Progenitor cell of endocrine pancreas (in vitro differentiated cells): ENCODE results near the gene KDM4B. TPM values are rescaled to one million over a fixed set of nuclear protein-coding genes. Genes with fewer than 3 reads are reported as not detected.
A peak's percentile ranks its signal among the peaks of the same experiment; 100 is the strongest.

Source experiments
- DNase-seq: peaks from one replicate; pipeline ENCODE4 v3.0.0; 2021; ENCODE audit warnings: low spot score; ENCODE audit not compliant: unreplicated experiment
- H3K27ac Mint-ChIP-seq: 2 replicates; pipeline ENCODE4 v1.8.0; 2021; ENCODE audit warnings: mild to moderate bottlenecking, moderate library complexity, mixed read lengths
- H3K27me3 Mint-ChIP-seq: 2 replicates; pipeline ENCODE4 v1.8.0; 2021; ENCODE audit warnings: mixed read lengths
- H3K36me3 Mint-ChIP-seq: 2 replicates; pipeline ENCODE4 v1.8.0; 2022; ENCODE audit warnings: mixed read lengths; ENCODE audit not compliant: insufficient read depth
- H3K4me1 Mint-ChIP-seq: 2 replicates; pipeline ENCODE4 v1.8.0; 2021; ENCODE audit warnings: low read depth, mixed read lengths
- H3K4me3 Mint-ChIP-seq: 2 replicates; pipeline ENCODE4 v1.8.0; 2021; ENCODE audit warnings: low read depth, mild to moderate bottlenecking, moderate library complexity, mixed read lengths
- H3K9me3 Mint-ChIP-seq: 2 replicates; pipeline ENCODE4 v1.8.0; 2021; ENCODE audit warnings: low read depth, mixed read lengths
- total RNA-seq: library from RNA; stranded (reverse); gene quantifications from 2 replicates; pipeline ENCODE4 v1.2.1, GENCODE V29; 2021
- TF ChIP-seq, protein P1 (sequence below): fragments of 200-600 bp; sonication (generic); IDR thresholded peaks from one replicate; pipeline ENCODE4 v1.5.0; 2021; ENCODE audit warnings: antibody characterized with exemption, mild to moderate bottlenecking; ENCODE audit not compliant: unreplicated experiment

The KDM4B gene
- total RNA-seq, 1 donor from 2014 or later, result 59.6 TPM

DNA sequence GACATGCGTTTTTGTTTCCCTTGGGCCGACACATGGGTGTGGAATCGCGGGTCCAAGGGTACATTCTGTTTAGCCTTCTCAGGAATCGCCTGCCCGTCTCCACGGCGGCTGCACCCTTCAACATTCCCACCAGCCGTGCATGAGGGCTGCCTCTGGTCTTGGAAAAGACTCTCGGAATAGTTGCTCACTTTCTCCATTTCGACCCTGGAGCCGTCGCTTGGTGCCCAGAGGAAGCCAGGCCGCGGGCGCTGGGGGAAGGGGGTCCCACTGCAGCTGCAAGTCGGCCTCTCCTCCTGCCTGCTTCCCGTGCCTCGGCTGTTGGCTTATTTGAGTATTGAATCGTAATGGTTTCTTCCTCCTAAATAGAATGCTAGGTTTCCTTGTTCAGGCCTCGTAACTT is 51.5 kb downstream of the KDM4B start:
- no peak overlapping the region for H3K4me3 Mint-ChIP-seq
- peak overlapping the region; percentile 74 for H3K27ac Mint-ChIP-seq

DNA sequence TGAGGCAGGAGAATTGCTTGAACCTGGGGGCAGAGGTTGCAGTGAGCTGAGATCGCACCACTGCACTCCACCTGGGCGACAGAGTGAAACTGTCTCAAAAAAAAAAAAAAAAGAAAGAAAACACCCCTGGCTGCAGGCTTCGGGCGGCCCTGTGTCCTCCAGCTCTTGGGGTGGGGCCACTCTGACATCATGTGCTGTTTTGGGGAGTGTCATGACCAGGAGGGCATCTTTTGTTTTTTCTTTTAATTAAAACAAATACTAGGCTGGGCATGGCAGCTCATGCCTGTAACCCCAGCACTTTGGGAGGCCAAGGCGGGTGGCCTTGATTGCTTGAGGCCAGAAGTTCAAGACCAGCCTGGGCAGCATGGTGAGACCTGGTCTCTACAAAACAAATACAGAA is 52.1 kb downstream of the KDM4B start:
- no peak for DNase-seq
- Mint-ChIP-seq H3K4me1 (no peaks in the 10 kb centered on the region), H3K27me3 (no peaks in the 10 kb centered on the region), H3K9me3 (no peaks in the 10 kb centered on the region), H3K36me3 (peaks cover 5% of the 10 kb centered on the region), H3K27ac (peak overlapping the region; percentile 49), H3K4me3 (no peak overlapping the region)
- TF ChIP-seq, protein P1, sequence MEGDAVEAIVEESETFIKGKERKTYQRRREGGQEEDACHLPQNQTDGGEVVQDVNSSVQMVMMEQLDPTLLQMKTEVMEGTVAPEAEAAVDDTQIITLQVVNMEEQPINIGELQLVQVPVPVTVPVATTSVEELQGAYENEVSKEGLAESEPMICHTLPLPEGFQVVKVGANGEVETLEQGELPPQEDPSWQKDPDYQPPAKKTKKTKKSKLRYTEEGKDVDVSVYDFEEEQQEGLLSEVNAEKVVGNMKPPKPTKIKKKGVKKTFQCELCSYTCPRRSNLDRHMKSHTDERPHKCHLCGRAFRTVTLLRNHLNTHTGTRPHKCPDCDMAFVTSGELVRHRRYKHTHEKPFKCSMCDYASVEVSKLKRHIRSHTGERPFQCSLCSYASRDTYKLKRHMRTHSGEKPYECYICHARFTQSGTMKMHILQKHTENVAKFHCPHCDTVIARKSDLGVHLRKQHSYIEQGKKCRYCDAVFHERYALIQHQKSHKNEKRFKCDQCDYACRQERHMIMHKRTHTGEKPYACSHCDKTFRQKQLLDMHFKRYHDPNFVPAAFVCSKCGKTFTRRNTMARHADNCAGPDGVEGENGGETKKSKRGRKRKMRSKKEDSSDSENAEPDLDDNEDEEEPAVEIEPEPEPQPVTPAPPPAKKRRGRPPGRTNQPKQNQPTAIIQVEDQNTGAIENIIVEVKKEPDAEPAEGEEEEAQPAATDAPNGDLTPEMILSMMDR, result no peak

More for the DNA sequence above, 51.5 kb downstream of the KDM4B start:
- TF ChIP-seq, protein P1, result no peak
- no peaks in the 10 kb centered on the region for H3K27me3 Mint-ChIP-seq
- no peak for DNase-seq
- H3K4me1 Mint-ChIP-seq, result no peaks in the 10 kb centered on the region
- H3K9me3 Mint-ChIP-seq, result no peaks in the 10 kb centered on the region
- peaks cover 5% of the 10 kb centered on the region for H3K36me3 Mint-ChIP-seq

DNA sequence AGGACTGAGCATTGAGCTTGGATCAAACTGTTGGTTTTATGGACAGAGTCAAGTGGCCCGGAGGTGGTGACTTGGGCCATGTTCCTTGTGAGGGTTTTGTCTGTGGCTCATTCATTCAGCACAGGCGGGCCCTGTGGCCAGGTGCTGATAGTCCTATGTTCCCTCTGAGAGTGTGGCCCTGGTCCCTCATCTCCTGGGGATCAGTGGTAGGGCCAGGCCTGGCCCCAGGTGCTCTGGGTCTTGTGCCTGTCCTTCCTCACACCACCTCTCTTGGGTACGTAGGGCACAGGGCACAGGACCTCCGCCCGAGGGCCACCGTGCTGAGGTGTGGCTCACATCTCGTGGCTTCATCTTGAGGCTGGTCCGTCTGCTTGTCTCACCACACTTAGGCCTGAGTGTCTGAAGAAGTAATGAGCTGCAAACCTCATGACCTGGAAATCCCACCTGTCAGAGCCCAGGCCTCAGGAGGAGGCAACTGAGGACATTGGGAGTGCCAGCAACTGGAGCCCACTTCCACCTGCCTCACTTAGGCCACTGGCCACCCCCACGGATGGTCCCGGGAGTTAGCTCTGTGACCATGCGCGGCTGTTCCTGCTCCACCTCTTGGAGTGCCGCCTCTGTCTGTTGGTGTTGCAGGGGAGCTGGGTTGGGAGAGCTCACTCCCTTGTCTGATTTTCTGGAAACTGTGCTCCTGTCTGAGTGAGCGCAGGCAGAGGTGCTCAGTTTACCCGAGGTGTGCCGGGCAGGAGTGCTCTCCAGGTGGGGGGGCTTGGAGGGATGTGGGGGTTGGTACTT is 53.4 kb downstream of the KDM4B start:
- H3K4me3 Mint-ChIP-seq, result no peak overlapping the region
- no peaks in the 10 kb centered on the region for H3K9me3 Mint-ChIP-seq
- H3K27me3 Mint-ChIP-seq, result no peaks in the 10 kb centered on the region
- H3K4me1 Mint-ChIP-seq, result no peaks in the 10 kb centered on the region
- DNase-seq, result no peak
- peaks cover 4% of the 10 kb centered on the region for H3K36me3 Mint-ChIP-seq
- TF ChIP-seq, protein P1, result no peak
- H3K27ac Mint-ChIP-seq, result no peak overlapping the region

DNA sequence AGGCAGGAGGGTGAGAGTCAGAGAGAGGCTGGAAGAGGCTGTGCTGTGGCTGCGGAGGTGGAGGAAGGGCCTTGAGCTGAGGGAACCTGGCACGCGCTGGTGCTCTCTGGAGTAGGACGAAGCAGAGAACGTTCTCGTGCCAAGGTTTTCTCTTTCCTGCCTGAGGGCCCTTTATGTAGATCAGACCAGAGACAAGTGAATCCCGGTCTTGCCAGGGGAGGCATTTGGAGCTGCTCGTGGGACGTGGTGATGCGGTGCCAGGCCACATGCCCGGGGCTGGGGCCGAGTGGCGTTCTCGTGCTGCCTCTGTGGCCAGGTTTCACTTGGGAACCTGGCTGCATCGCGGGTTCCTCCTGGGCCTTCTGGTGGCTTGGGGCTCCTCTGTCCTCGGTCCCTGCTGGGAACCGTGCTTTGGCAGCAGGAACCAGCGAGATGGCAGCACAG is 54.2 kb downstream of the KDM4B start:
- TF ChIP-seq, protein P1, result no peak
- Mint-ChIP-seq H3K27me3 (no peaks in the 10 kb centered on the region), H3K4me3 (no peak overlapping the region), H3K9me3 (no peaks in the 10 kb centered on the region), H3K27ac (peak overlapping the region; percentile 23), H3K4me1 (no peaks in the 10 kb centered on the region), H3K36me3 (peaks cover 4% of the 10 kb centered on the region)
- DNase-seq, result no peak

DNA sequence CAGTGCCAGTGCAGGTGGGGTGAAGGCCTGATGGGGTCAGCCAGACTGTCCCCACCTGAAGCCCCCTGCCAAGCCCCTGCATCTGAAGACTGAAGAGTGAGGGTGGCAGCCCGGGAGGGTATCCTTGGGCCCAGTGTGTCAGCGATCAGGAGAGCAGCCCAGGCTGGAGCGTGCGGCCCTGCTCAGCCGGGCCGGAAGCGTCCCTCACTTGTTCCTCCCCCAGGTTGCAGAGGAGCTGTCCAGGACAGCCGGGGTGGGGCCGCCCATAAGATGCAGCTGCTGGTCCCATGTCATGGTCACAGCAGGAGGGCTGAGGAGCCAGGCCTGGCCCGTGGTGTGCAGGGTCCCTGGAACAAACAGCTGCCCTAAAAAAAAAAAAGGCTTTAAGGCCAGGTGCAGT is 55.4 kb downstream of the KDM4B start:
- Mint-ChIP-seq H3K9me3 (no peaks in the 10 kb centered on the region), H3K4me3 (no peak overlapping the region), H3K4me1 (no peaks in the 10 kb centered on the region)

More for the DNA sequence above, 55.4 kb downstream of the KDM4B start:
- peaks cover 4% of the 10 kb centered on the region for H3K36me3 Mint-ChIP-seq
- DNase-seq, result no peak
- TF ChIP-seq, protein P1, result no peak
- no peak overlapping the region for H3K27ac Mint-ChIP-seq
- no peaks in the 10 kb centered on the region for H3K27me3 Mint-ChIP-seq
